Stimulated activated CD4-positive, alpha-beta T cell treated with anti-CD3 and anti-CD28 coated beads, Interleukin-4, amount 100 ng/mL, for 24 hours (primary cell): ENCODE results near the gene UVSSA.
"Not testable (repeated sequence)": the region's sequence is repeated elsewhere in the genome, so short reads cannot be mapped to it uniquely, and the experiment has no call there.

Experiments
- DNase-seq: peaks from one replicate; pipeline ENCODE4 v3.0.0-alpha.2; 2020

Gene UVSSA

GRCh38 chr4:1379351-1379781, 32.4 kb downstream of the UVSSA start:
- no peak for DNase-seq

GRCh38 chr4:1379801-1380331, 32.9 kb downstream of the UVSSA start:
- DNase-seq: no peak

GRCh38 chr4:1380368-1381151, 33.6 kb downstream of the UVSSA start:
- no peak for DNase-seq

- no peak for DNase-seq
Measured at GRCh38 chr4:1381181-1381621, 34.2 kb downstream of the UVSSA start.

- no peak for DNase-seq
Measured at GRCh38 chr4:1381944-1382541, 35.0 kb downstream of the UVSSA start.

- DNase-seq: no peak
Measured at GRCh38 chr4:1382776-1383727, 36.0 kb downstream of the UVSSA start.

GRCh38 chr4:1383728-1384591, 37.0 kb downstream of the UVSSA start:
- no peak for DNase-seq

- no peak for DNase-seq
Measured at GRCh38 chr4:1384675-1385372, 37.8 kb downstream of the UVSSA start.

- DNase-seq: no peak
Measured at GRCh38 chr4:1385373-1386340, 38.6 kb downstream of the UVSSA start.

GRCh38 chr4:1393363-1393762, 46.4 kb downstream of the UVSSA start:
- DNase-seq: not testable (repeated sequence)

- DNase-seq: no peak
Measured at GRCh38 chr4:1393866-1394265, 46.9 kb downstream of the UVSSA start.

- not testable (repeated sequence) for DNase-seq
Measured at GRCh38 chr4:1394554-1395388, 47.8 kb downstream of the UVSSA start.

GRCh38 chr4:1395389-1395820, 48.4 kb downstream of the UVSSA start:
- not testable (repeated sequence) for DNase-seq

GRCh38 chr4:1395941-1396805, 49.2 kb downstream of the UVSSA start:
- no peak for DNase-seq

- no peak for DNase-seq
Measured at GRCh38 chr4:1396806-1397455, 49.9 kb downstream of the UVSSA start.

- DNase-seq: no peak
Measured at GRCh38 chr4:1398681-1399507, 51.9 kb downstream of the UVSSA start.
